Mucosa of stomach (tissue), 1 donor: ENCODE data around the gene PSEN2.

ENCODE experiments used
- H3K27me3 ChIP-seq: one replicate; pipeline ENCODE4 v1.7.0; 2013; ENCODE audit warnings: mild to moderate bottlenecking, low read length; ENCODE audit not compliant: control insufficient read depth, insufficient read depth
- H3K36me3 ChIP-seq: one replicate; pipeline ENCODE4 v1.7.0; 2013; ENCODE audit warnings: low read length; ENCODE audit not compliant: control insufficient read depth, insufficient read depth
- H3K4me1 ChIP-seq: one replicate; pipeline ENCODE4 v1.7.0; 2013; ENCODE audit warnings: mild to moderate bottlenecking, low read length; ENCODE audit not compliant: control insufficient read depth, insufficient read depth
- H3K4me3 ChIP-seq: one replicate; pipeline ENCODE4 v1.7.0; 2013; ENCODE audit warnings: low read length
- H3K9ac ChIP-seq: one replicate; pipeline ENCODE4 v1.7.0; 2013; ENCODE audit warnings: mild to moderate bottlenecking, low read length, moderate library complexity
- H3K9me3 ChIP-seq: one replicate; pipeline ENCODE4 v1.7.0; 2013; ENCODE audit warnings: mild to moderate bottlenecking, low read length, moderate library complexity; ENCODE audit not compliant: control insufficient read depth
- donor health status: Pancreatic carcinoma.

Gene PSEN2

GRCh38 chr1:226938903-226939437 is 68.6 kb downstream of the PSEN2 start:
- Histone ChIP-seq H3K9ac (peak overlapping the region; percentile 89), H3K9me3 (no peaks in the 10 kb centered on the region), H3K4me3 (peak overlapping the region; percentile 91), H3K4me1 (peaks cover 41% of the 10 kb centered on the region), H3K36me3 (no peaks in the 10 kb centered on the region), H3K27me3 (no peaks in the 10 kb centered on the region)

GRCh38 chr1:226939438-226940028 is 69.1 kb downstream of the PSEN2 start:
- Histone ChIP-seq H3K27me3 (no peaks in the 10 kb centered on the region), H3K36me3 (no peaks in the 10 kb centered on the region), H3K4me1 (peaks cover 46% of the 10 kb centered on the region)

GRCh38 chr1:226940029-226940805 is 69.8 kb downstream of the PSEN2 start, which contains the start of gene COQ8A:
COQ8A (plus strand) TSS chr1:226940294; CDS start chr1:226961386, 21,092 bp downstream.
- no peaks in the 10 kb centered on the region for H3K27me3 ChIP-seq
- H3K9ac ChIP-seq = peak within 1 kb of the TSS; percentile 89
- H3K4me1 ChIP-seq = peaks cover 53% of the 10 kb centered on the region
- H3K4me3 ChIP-seq = peak within 1 kb of the TSS; percentile 91
- no peaks in the 10 kb centered on the region for H3K9me3 ChIP-seq
- H3K36me3 ChIP-seq = no peaks in the 10 kb centered on the region

More at GRCh38 chr1:226939438-226940028, 69.1 kb downstream of the PSEN2 start:
- peak overlapping the region; percentile 91 for H3K4me3 ChIP-seq
- H3K9ac ChIP-seq = peak overlapping the region; percentile 89
- no peaks in the 10 kb centered on the region for H3K9me3 ChIP-seq

GRCh38 chr1:226940806-226941067 is 70.3 kb downstream of the PSEN2 start:
- peak overlapping the region; percentile 34 for H3K4me3 ChIP-seq
- H3K9ac ChIP-seq = peak overlapping the region; percentile 69
- no peaks in the 10 kb centered on the region for H3K9me3 ChIP-seq
- H3K36me3 ChIP-seq = no peaks in the 10 kb centered on the region
- peaks cover 58% of the 10 kb centered on the region for H3K4me1 ChIP-seq
- no peaks in the 10 kb centered on the region for H3K27me3 ChIP-seq

- H3K9me3 ChIP-seq = no peaks in the 10 kb centered on the region
- no peak overlapping the region for H3K9ac ChIP-seq
- H3K27me3 ChIP-seq = no peaks in the 10 kb centered on the region
- peaks cover 73% of the 10 kb centered on the region for H3K4me1 ChIP-seq
- H3K4me3 ChIP-seq = no peak overlapping the region
- no peaks in the 10 kb centered on the region for H3K36me3 ChIP-seq
Measured at GRCh38 chr1:226942392-226942791, 72.0 kb downstream of the PSEN2 start.

GRCh38 chr1:226943156-226943555 is 72.7 kb downstream of the PSEN2 start:
- H3K9me3 ChIP-seq = no peaks in the 10 kb centered on the region
- H3K4me1 ChIP-seq = peaks cover 70% of the 10 kb centered on the region
- no peak overlapping the region for H3K9ac ChIP-seq
- H3K36me3 ChIP-seq = no peaks in the 10 kb centered on the region
- H3K4me3 ChIP-seq = no peak overlapping the region
- H3K27me3 ChIP-seq = no peaks in the 10 kb centered on the region

GRCh38 chr1:226943927-226944326 is 73.5 kb downstream of the PSEN2 start:
- Histone ChIP-seq H3K36me3 (no peaks in the 10 kb centered on the region), H3K9ac (no peak overlapping the region), H3K27me3 (no peaks in the 10 kb centered on the region), H3K9me3 (no peaks in the 10 kb centered on the region), H3K4me3 (no peak overlapping the region), H3K4me1 (peaks cover 63% of the 10 kb centered on the region)

GRCh38 chr1:226945106-226945857 is 74.9 kb downstream of the PSEN2 start:
- Histone ChIP-seq H3K27me3 (no peaks in the 10 kb centered on the region), H3K9ac (peak overlapping the region; percentile 41), H3K9me3 (no peaks in the 10 kb centered on the region), H3K4me1 (peaks cover 63% of the 10 kb centered on the region), H3K4me3 (peak overlapping the region; percentile 18), H3K36me3 (no peaks in the 10 kb centered on the region)
